Measurements from ENCODE around the gene DHX15.

GRCh38 chr4:24507439-24507838 is 76.9 kb downstream of the DHX15 start:
- no peak for TF ChIP-seq CTCF (IDR thresholded peaks at IDR 0.05)
- TF ChIP-seq POLR2A (IDR thresholded peaks at IDR 0.05): no peak
